Activated T-cell treated with anti-CD3 and anti-CD28 coated beads for 48 hours (primary cell): ENCODE data around the gene KCTD4.
"Not testable (repeated sequence)": the region's sequence is repeated elsewhere in the genome, so short reads cannot be mapped to it uniquely, and the experiment has no call there.

Experiments used
- DNase-seq: peaks from one replicate; pipeline ENCODE4 v3.0.0-alpha.2; 2020; ENCODE audit warnings: low read depth

The KCTD4 gene

DNA sequence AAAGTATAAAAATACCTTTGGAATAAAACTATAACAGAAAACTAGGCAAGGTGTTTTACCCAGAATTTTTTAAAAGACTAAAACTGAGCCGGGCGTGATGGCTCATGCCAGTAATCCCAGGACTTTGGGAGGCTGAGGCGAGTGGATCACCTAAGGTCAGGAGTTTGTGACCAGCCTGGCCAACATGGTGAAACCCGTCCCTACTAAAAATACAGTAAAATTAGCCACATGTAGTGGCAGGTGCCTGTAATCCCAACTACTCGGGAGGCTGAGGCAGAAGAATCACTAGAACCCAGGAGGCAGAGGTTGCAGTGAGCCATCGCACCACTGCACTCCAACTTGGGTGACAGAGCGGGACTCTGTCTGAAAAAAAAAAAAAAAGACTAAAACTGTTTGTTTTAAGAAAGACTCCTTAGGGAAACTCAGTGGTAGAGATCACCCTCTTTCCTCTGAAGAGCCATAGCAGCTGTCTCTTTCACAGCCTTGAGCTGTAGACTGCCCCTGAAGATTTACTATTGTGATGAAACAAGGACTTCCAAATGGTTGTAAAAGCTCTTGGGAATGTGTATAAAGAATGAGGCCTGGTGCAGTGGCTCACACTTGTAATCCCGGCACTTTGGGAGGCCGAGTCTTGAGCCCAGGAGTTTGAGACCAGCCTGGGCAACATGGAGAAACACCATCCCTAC is 14.7 kb upstream of the KCTD4 start:
- DNase-seq = no peak

DNA sequence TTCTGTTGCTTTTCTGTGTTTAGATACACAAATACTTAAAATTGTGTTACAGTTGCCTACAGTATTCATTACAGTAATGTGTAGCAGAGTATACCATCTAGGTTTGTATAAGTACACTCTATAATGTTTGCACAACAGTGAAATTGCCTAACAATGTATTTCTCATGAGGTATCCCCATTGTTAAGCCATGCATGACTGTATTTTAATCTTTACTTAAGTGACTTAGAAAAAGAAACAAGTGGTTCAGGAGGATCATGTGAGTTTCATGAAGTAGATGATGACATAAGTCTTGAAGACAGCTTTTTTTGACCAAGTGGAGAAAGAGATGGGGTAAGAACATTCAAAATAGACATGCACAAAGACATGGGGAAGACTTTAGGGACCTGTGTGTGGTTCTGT is 8.4 kb upstream of the KCTD4 start:
- no peak for DNase-seq

DNA sequence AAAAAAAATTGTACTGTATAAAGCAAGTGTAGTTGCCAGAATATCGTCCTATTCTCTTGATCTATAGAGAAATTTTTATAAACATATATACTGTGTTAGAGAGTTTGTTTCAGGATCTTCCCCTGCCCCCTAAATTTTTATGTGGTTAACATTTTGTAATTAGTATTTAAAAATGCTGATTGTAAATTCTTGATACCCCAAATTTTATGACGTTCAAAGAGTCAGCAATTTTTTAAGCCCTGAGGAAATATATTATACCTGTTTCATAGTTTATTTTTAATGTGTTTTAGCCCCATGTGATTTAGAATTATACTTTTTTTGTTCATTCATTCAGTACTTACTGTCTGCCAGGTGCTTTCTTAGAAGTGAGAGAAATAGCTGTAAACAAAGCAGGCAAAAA is 7.3 kb upstream of the KCTD4 start:
- DNase-seq = no peak

DNA sequence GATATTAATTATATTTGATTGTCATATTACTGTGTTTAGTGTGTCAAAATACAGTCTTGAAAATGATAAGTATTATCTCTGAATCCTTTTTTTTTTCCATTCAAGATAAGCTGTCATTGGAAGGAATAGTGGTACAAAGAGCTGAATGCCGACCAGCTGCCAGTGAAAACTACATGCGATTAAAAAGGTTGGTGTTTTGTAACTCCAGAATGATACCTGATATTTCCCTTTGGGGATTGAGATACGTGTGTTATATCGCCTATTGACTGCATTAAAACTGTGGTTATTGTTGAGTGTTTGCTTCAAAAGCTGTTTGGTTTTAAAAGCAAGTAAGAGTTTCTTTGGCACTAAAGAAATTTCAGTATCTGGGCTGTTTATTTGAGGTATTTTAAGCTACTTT is 6.5 kb upstream of the KCTD4 start:
- DNase-seq = no peak

DNA sequence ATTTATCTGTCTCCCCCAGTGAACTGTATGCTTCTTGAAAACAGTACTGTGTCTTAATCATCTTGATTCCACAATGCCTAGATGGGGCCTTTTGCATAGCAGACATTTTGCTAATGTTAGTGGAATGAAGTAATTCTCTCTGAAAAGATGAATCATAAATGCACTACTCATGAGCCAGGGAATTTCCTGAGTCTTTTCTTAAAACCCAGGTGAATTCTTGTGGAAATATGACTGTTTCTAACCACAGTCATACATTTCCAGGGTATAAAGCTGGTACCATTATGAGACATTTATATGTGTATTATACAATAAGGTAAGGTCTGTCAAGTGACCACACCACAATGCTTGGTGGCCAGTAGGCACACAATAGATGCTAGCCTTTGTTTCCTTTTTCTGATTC is 5.5 kb upstream of the KCTD4 start:
- no peak for DNase-seq

DNA sequence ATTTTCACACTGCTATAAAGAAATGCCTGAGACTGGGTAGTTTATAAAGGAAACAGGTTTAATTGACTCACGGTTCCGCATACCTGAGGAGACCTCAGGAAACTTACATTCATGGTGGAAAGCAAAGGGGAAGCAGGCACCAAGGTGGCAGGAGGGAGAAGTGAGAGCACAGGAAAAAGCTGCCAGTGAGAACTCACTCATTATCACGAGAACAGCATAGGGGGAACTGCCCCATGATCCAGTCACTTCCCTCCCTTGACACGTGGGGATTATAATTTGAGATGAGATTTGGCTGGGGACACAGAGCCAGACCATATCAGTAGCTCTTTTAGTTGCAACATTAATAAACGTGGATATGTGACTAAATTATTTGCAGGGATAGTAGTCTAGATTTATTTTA is 4.3 kb upstream of the KCTD4 start:
- DNase-seq = no peak

DNA sequence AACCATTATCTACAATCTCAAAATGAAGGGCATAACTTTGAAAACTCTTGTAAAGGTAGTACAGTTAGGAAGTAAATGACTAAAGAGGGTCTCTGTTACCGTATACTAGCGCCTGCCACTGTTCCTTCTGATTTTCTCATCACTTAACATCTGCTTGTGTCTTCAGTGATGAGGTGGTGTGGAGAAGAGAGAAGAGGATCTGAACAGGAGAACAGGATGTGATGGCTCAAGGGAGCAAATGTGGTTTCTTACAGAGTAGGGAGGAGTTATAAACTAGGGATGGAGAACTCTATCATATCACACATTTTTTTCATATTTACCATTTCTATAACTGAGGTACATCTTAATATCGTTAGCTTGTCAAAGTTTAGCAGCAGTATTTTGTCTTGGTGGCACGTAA is 1.1 kb downstream of the KCTD4 start:
- no peak for DNase-seq

DNA sequence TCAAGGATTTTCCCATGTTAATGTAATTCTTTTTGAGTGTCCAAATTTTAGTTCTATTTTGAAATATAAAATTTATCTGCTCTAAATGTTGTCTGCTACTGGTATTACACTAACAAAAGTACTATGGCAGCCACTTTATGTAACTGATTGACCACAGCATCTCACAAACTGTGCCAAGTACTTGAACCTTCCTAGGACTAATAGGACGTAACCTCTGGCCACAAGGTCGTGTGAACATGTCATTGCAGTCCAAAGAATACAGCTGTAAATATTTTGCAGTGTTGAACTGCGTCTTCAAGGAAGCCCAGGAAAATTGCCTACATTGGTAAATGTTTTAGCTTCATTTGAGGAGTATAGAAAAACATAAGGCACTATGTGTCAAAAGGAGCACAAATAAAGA is 1.9 kb downstream of the KCTD4 start:
- DNase-seq = no peak

DNA sequence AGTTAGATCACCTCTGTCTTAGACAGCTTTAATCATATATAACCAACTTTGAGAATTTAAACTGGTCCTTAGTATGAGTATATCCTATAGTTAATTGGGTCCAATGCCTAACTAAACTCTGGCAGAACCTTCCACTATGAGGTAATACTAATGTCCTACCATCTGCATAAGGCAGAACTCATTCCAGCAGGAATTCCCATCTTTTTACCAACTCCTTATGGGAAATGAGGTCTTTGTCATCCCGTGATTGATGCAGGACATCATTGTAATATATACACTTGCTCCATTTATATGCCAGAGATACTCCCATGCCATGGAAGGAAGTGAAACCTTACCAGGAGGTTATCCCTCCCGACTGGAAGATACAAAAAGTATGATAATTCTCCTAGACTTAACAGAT is 2.8 kb downstream of the KCTD4 start:
- no peak for DNase-seq

DNA sequence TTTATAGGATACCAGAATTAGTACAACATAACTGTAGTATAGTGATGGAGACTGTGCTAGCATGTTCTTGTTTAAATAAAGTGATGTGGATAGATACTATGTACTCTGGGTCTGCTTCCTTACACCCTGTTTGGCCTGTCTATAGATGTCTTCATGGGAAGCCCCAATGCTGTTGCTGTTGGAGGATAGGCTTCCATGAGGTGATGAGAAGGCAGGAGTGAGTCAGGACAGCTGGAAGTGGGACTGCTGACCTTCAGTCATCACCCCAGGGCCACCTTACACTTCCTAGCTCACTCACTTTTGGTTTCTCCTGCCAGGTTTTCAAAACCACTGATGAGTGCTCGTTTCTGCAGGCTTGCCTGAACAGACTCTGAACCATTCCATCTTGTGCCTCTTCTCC is 4.2 kb downstream of the KCTD4 start:
- DNase-seq = no peak

DNA sequence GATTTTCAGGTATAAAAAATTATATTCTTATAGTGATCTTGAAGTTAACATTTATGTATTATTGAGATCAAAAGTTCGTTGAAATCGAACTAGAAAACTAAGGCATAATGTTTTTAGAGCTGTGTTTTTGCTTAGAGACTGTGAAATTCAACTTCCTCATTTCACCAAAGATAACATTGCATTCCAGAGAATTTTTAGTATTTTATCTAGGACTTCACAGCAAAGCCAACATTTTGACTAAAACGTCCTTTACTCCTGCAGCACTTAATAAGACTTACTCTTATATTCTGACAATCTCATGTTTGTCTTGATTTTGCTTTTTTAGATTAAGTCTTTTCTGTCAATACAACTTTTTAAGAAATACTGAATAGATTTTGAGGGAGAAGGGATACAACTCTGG is 4.7 kb downstream of the KCTD4 start:
- DNase-seq = no peak

DNA sequence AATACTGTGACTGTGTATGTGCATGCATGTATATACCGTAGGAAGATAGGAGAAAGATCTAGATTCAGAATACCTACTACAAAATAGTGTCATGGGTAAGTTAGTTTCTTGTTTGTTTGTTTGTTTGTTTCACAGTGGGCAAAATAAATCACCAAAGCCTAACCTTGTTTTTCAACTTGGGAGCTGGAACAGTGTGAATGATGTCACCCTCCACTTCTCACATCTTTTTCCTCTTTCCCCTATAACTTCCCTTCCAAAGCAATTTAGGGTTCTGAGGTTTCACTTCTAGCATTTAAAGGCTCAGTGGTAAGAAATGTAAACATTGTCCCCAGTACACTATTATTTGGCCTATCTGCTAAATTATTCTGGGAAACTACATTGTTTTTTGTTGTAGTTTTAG is 5.4 kb downstream of the KCTD4 start:
- no peak for DNase-seq

DNA sequence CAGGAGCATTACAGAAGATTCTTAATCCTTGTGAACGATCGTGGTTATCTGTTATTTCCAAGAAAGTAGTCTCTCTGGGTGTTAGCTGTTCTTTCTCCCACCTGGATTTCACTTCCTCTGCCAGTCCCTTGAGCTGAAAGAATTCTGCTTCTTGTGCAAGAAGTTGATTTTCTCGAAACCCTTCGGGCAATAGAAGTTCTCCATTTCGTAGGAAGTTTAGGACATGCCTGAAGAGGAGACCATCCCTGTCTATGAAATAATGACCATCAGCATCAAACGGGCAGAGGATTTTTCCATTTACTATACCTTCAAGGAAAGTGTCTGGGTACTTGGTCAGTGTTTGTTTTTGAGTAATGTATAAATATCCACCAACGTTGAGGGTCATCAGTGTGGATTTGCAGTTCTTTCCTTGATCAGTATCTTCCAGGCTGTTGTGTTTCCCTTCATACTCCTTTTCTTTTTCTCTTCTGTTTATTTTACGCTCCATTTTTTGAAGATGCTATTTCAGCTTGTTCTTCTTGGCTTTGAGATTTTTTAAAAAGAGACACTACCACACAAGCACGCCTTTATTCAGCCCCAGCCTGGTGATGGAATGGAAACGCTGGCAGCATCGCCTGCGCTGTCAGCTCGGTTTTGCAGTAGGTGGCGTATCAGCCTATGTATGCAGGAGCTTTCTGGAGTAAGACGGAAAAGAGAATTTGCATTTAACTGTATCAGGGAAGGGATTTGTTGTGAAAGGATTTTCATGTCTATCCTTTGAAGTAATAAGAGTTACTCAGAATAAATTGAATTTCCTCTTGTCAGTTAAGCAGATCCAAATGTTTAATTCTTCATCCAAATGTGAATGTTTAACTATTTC is 6.5 kb downstream of the KCTD4 start:
- DNase-seq = no peak

DNA sequence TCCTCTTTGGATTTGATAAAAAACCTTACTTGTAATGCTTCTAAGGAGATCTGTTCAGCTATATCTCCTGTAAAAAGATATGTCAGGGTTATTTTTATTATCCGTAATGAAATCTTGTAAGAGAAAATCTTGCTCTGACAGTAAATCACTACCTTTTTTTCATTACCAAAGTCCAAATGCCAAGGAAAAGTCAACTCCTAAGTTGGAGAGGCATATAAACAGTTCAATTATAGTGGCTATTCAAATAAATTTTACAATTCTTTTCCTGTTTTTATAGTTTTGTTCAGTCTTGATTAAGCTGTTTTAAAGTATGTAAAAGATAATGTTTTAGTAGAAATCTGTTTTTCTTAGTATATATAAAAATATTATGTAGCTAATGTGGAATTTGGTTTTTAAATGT is 9.0 kb downstream of the KCTD4 start:
- no peak for DNase-seq

DNA sequence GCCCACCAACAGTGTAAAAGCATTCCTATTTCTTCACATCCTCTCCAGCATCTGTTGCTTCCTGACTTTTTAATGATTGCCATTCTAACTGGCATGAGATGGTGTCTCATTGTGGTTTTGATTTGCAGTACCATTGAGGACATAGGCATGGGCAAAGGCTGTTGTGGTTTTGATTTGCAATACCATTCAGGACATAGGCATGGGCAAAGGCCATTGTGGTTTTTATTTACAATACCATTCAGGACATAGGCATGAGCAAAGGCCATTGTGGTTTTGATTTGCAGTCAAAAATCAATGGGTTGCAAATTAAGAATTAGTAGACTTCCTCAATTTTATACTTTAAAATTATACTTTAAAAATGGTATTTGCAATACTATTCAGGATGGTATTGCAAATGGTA is 11.3 kb downstream of the KCTD4 start:
- not testable (repeated sequence) for DNase-seq

DNA sequence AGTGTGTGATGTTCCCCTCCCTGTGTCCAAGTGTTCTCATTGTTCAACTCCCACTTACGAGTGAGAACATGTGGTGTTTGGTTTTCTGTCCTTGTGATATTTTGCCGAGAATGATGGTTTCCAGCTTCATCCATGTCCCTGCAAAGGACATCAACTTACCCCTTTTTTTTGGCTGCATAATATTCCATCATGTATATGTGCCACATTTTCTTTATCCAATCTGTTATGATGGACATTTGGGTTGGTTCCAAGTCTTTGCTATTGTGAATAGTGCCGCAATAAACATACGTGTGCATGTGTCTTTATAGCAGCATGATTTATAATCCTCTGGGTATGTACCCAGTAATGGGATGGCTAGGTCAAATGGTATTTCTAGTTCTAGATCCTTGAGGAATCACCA is 11.8 kb downstream of the KCTD4 start:
- DNase-seq = not testable (repeated sequence)

DNA sequence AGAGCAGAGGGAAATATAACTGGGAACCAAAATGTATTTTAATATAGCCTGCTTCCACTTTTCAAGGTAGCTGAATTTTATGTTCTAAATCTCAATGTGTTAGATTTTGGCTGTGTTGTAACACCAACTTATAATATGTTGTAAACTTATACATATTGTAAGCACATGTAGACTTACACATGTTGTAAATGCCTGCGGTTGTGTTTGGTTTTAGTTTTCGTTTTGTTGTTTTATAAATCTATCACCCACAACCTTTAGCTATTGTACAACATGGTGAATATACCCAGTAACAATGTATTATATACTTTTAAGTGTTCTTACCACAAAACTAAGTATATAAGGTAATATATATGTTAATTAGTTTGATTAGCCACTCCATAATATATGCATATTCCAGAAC is 15.6 kb downstream of the KCTD4 start:
- DNase-seq = no peak

DNA sequence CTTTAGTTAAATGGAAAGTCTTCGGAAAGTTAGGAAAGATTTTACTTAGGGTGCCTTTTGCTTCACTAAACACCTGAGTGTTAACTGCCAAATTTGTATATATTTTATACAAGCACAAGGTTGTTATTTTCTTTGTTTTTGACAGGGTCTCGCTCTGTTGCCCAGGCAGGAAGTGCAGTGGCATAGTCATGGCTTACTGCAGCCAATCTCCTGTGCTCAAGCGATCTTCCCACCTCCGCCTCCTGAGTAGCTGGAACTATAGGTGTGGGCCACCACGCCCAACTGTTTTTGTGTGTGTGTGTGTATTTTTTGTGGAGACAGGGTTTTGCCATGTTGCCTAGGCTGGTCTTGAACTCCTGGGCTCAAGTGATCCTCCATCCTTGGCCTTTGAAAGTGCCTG is 16.2 kb downstream of the KCTD4 start:
- no peak for DNase-seq

DNA sequence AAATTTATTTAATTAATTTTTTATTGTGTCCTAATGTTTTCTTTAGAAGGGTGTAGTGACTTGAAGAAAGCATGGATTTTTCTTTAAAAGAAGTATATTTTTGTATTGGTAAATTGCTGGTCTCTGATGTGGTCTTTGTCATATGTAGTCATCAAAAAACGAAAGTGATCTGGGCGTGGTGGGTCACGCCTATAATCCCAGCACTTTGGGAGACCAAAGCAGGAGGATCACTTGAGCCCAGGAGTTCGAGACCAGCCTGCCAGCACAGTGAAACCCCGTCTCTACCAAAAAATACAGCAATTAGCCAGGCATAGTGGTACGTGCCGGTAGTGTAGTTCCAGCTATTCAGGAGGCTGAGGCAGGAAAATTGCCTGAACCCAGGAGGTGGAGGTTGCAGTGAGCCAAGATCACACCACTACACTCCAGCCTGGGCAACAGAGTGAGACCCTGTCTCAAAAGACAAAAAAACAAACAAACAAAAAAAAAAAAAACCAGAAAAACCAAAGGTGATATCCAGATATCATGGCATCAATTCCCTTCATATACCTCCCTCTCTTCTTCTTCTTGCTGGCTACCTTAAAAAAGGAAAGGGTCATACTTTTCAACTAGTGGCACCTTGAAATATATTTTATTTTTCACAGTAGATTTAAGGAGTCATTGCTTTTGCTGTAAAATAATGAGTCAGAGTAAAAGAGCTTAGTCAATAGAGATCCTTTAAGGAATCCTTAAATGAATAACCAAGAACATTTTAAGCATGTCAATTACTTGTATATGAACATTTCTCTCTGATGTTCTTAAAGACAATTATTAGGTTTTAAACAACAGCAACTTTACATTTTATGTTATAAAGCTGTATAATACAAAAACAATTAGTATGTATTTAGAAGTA is 19.9 kb downstream of the KCTD4 start:
- no peak for DNase-seq

DNA sequence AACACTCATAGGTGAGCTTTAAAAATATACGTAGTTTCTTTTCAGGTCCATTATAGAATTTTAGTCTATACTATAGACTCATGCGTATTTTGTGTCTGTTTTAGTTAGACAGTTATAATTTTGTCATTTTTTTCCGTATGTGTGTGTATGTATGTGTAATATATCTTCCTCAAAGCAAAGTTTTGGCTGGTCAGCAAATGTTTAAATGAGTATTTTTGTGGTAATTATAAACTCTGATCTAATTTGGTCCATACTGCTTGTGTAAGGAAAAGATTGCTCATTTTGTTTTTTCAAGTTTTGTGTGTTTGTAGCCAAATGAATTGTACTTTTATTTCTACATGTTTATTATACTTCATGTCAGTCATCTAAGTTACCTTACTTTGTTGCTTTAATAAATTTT is 20.5 kb downstream of the KCTD4 start:
- no peak for DNase-seq

DNA sequence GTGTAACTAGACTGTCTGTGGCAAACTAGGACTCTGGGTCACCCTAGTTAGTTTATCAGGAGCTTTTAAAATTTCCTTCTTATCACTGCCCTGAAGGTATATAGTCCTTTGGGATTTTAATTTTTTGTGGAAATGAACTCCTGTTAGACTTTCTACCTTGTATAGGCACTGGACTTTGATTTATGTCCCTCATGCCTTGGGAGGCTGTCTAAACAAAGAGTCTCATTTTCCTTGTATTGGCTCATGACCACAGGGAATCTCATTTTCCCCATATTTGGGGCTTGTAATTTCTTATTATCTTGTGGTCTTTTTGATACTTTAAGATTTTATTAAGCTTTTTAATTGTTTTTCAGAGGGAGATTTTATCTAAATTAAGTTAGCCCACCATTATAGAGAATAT is 21.4 kb downstream of the KCTD4 start:
- DNase-seq = no peak

DNA sequence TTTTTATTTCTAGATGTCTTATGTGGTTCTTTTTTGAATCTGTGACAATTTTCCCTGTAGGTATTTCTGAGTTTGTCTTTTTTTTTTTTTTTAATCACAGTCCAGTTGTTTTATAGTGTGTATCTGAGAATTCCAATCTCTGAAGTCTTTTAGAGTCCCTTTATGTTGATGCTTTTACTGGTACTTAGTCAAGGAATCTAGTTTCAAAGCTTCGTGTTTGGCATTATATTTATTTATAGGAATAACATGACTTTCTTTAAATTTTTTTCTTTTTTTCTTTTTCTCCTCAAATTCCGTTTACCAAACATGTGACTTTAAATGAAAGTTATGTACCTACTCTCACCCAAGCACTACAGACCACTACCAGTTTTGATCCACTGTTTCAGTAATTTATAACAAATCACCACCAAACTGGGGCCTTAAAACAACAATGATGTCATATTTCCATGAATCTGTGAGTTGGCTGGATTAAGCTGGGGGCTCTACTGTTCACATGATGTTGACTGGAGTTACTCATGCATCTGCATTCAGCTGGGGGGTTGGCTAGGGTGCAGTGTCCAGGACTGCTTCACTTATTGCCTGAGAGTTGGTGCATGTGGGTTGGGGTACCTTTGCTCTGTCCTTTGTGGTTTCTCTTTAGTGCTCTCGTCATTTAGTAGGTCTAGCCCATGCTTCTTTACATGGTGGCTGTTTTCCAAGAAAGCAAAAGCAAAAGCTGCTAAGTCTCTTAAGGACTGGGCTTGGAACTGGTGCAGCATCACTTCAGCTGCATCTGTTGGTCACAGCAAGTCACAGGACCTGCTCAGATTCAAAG is 22.3 kb downstream of the KCTD4 start:
- DNase-seq = no peak
